Naive thymus-derived CD4-positive, alpha-beta T cell (primary cell): ENCODE data around the gene ZWILCH. TPM values are rescaled to one million over a fixed set of nuclear protein-coding genes. Genes with fewer than 3 reads are reported as not detected.

Source experiments
- ATAC-seq: fragments of 150-1000 bp; cut with Tn5 transposase; 2 replicates; pipeline ENCODE4 v1.10.0; 2021; ENCODE audit warnings: mild to moderate bottlenecking, moderate library complexity
- CTCF ChIA-PET: fragments of 350-600 bp; sonication (Branson Sonifier 250); formaldehyde crosslinking; loops from one replicate; lab custom pipeline; 2021; ENCODE audit warnings: antibody characterized with exemption; lab: Charles Lee
- POLR2A ChIA-PET: fragments of 350-600 bp; sonication (Branson Sonifier 250); formaldehyde crosslinking; loops from one replicate; lab custom pipeline; 2021; ENCODE audit warnings: antibody characterized with exemption, inconsistent platforms; lab: Charles Lee
- DNase-seq, 9 donors: peaks; one replicate each; pipeline versions ENCODE4 v3.0.0 to v3.0.0-alpha.2; 2020 to 2022; ENCODE audit warnings: mixed read lengths in 1 of 9
- H3K27ac ChIP-seq: one replicate; pipeline ENCODE4 v1.7.0; 2013; ENCODE audit warnings: mild to moderate bottlenecking, low read depth, low read length, moderate library complexity
- H3K27me3 ChIP-seq, 2 donors: one replicate each; pipeline ENCODE4 v1.7.0; 2013; ENCODE audit warnings: low read length in 2 of 2, mild to moderate bottlenecking in 2 of 2, moderate library complexity in 2 of 2; ENCODE audit not compliant: control insufficient read depth in 2 of 2, insufficient read depth in 2 of 2
- H3K36me3 ChIP-seq, 3 experiments: 1 replicate in 2 of 3; 2 replicates in 1 of 3; pipeline ENCODE4 v1.7.0; 2013; ENCODE audit warnings: low read length in 3 of 3, mild to moderate bottlenecking in 3 of 3, moderate library complexity in 1 of 3; ENCODE audit not compliant: insufficient read depth in 3 of 3, control insufficient read depth in 2 of 3
- H3K4me1 ChIP-seq, 2 donors: one replicate each; pipeline ENCODE4 v1.7.0; 2013; ENCODE audit warnings: low read length in 2 of 2, mild to moderate bottlenecking in 2 of 2, moderate library complexity in 1 of 2; ENCODE audit not compliant: control insufficient read depth in 2 of 2, insufficient read depth in 2 of 2
- H3K4me3 ChIP-seq: 2 replicates; pipeline ENCODE4 v1.7.0; 2013; ENCODE audit warnings: mild to moderate bottlenecking, low read length
- H3K9me3 ChIP-seq, 3 experiments: 1 replicate in 2 of 3; 2 replicates in 1 of 3; pipeline ENCODE4 v1.7.0; 2013; ENCODE audit warnings: low read length in 3 of 3; ENCODE audit not compliant: control insufficient read depth in 2 of 3
- H3K27ac Mint-ChIP-seq, 9 donors: one replicate each; pipeline ENCODE4 v1.8.0; 2020 to 2022; ENCODE audit warnings: mixed read lengths in 9 of 9, mild to moderate bottlenecking in 8 of 9, moderate library complexity in 5 of 9, inconsistent platforms in 2 of 9
- H3K27me3 Mint-ChIP-seq, 5 donors: one replicate each; pipeline ENCODE4 v1.8.0; 2021 to 2022; ENCODE audit warnings: mixed read lengths in 5 of 5, mild to moderate bottlenecking in 1 of 5
- H3K36me3 Mint-ChIP-seq, 5 donors: one replicate each; pipeline ENCODE4 v1.8.0; 2020 to 2022; ENCODE audit warnings: mixed read lengths in 5 of 5, mild to moderate bottlenecking in 3 of 5, inconsistent platforms in 1 of 5
- H3K4me1 Mint-ChIP-seq, 7 donors: one replicate each; pipeline ENCODE4 v1.8.0; 2020 to 2022; ENCODE audit warnings: mixed read lengths in 7 of 7, mild to moderate bottlenecking in 3 of 7, inconsistent platforms in 1 of 7
- H3K4me3 Mint-ChIP-seq, 10 donors: one replicate each; pipeline ENCODE4 v1.8.0; 2020 to 2022; ENCODE audit warnings: mild to moderate bottlenecking in 10 of 10, mixed read lengths in 10 of 10, moderate library complexity in 6 of 10, inconsistent platforms in 2 of 10
- H3K9me3 Mint-ChIP-seq, 11 donors: one replicate each; pipeline ENCODE4 v1.8.0; 2020 to 2022; ENCODE audit warnings: mixed read lengths in 11 of 11, mild to moderate bottlenecking in 4 of 11, inconsistent platforms in 1 of 11, moderate library complexity in 1 of 11
- intact Hi-C, 2 donors: fragments of 100-400 bp; cut with micrococcal nuclease; formaldehyde crosslinking; loops; one replicate each; pipeline ENCODE4 v1.15.1; 2023
- polyA plus RNA-seq, 2 donors: library from polyadenylated mRNA; unstranded; fragments of 300-500 nt; fragmentation: Illumina TruSeq; gene quantifications; one replicate each; pipeline ENCODE4 v1.2.3, GENCODE V29; 2021
- total RNA-seq, 6 experiments: library from RNA in 5 of 6; stranded (reverse) in 5 of 6; gene quantifications; 1 replicate in 5 of 6; 2 replicates in 1 of 6; pipeline ENCODE4 v1.2.3 and lab custom pipeline; 2021 to 2026

The ZWILCH gene
- total and polyA plus RNA-seq, 7 experiments from 2014 or later = 4.3 to 20.3 (median 6.0) TPM

DNA sequence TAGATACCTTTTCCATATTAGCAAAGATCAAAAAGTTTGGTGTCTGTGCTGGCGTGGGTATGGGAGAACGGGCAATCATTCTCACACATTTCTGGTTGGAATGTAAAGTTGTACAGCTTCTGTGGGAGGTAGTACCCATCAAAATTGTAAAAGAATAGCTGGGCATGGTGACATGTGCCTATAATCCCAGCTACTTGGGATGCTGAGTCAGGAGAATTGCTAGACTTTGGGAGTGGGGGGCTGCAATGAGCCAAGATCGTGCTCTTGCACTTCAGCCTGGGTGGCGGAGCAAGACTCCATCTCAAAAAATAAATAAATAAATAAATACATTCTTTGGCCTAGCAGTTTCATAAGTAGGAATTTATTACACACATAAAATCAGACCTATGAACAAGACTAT, 37.8 kb downstream of the ZWILCH start:
- ChIA-PET CTCF (interaction anchor here (0.8 kb wide), 1 partner anchor 8 kb away, joined by 3 read pairs; no protein-coding TSS in a partner anchor), POLR2A (no interaction called here)
- Mint-ChIP-seq H3K27me3 (no peaks in the 10 kb centered on the region), H3K9me3 (peaks cover 0 to 1% (median 0%) of the 10 kb centered on the region in 11 donors), H3K36me3 (peaks cover 11 to 42% (median 29%) of the 10 kb centered on the region in 5 donors), H3K4me3 (no peak overlapping the region), H3K27ac (no peak overlapping the region), H3K4me1 (no peaks in the 10 kb centered on the region)
- no peak overlapping the region for H3K4me3 ChIP-seq
- intact Hi-C loops = no loop called here
- H3K9me3 ChIP-seq = no peaks in the 10 kb centered on the region
- H3K4me1 ChIP-seq = no peaks in the 10 kb centered on the region
- H3K36me3 ChIP-seq = peaks cover 0 to 9% (median 0%) of the 10 kb centered on the region in 3 experiments
- H3K27me3 ChIP-seq = no peaks in the 10 kb centered on the region
- no peak overlapping the region for H3K27ac ChIP-seq
- no peak for ATAC-seq
- DNase-seq = no peak

DNA sequence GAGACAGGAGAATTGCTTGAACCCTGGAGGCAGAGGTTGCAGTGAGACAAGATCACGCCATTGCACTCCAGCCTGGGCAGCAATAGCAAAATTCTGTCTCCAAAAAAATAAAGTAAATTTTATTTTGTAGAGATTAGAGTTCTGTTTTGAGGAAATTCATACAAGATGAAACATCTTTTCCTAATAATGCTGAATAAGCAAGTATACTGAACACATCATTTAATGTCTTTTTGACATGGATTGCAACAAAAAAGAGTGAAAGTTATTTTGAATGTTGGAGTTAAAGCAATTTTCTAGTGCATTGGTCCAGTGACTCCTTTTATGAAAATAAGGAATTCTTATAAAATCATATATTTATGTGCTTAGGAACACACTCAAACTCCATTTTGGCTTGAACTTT, 40.1 kb downstream of the ZWILCH start:
- H3K36me3 ChIP-seq = peaks cover 0 to under 1% (median 0%) of the 10 kb centered on the region in 3 experiments
- CTCF ChIA-PET = no interaction called here
- no peak overlapping the region for H3K27ac ChIP-seq
- DNase-seq (no peak), ATAC-seq (no peak)
- POLR2A ChIA-PET = no interaction called here
- H3K9me3 ChIP-seq = no peaks in the 10 kb centered on the region
- Mint-ChIP-seq H3K9me3 (peaks cover 0 to 1% (median 0%) of the 10 kb centered on the region in 11 donors), H3K36me3 (peaks cover 0 to 35% (median 13%) of the 10 kb centered on the region in 5 donors), H3K4me1 (no peaks in the 10 kb centered on the region), H3K27me3 (no peaks in the 10 kb centered on the region), H3K4me3 (no peak overlapping the region), H3K27ac (no peak overlapping the region)
- intact Hi-C loops = no loop called here
- H3K4me1 ChIP-seq = no peaks in the 10 kb centered on the region
- H3K27me3 ChIP-seq = no peaks in the 10 kb centered on the region
- H3K4me3 ChIP-seq = no peak overlapping the region

DNA sequence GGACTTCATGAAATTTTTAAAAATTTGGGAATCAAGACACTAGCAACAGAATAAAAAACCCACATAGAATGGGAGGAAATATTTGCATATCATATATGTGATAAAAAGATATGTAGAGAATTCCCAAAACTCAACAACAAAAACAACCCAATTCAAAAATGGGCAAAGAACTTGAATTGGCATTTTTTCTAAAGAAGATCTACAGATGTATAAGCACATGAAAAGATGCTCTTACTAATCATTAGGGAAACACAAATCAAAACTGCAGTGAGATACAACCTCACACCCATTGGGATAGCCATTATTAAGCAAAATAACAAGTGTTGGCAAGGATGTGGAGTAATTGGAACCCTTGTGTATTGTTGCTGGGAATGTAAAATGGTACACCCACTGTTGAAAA, 50.6 kb downstream of the ZWILCH start:
- peaks cover 0 to 8% (median 5%) of the 10 kb centered on the region in 11 donors for H3K9me3 Mint-ChIP-seq
- no peak overlapping the region for H3K4me3 Mint-ChIP-seq
- Histone ChIP-seq H3K27me3 (no peaks in the 10 kb centered on the region), H3K27ac (no peak overlapping the region), H3K4me1 (no peaks in the 10 kb centered on the region), H3K36me3 (no peaks in the 10 kb centered on the region), H3K9me3 (no peaks in the 10 kb centered on the region), H3K4me3 (no peak overlapping the region)
- H3K4me1 Mint-ChIP-seq = no peaks in the 10 kb centered on the region
- no peak for ATAC-seq
- POLR2A ChIA-PET = no interaction called here
- DNase-seq = no peak
- intact Hi-C loops = no loop called here
- CTCF ChIA-PET = no interaction called here
- no peaks in the 10 kb centered on the region for H3K27me3 Mint-ChIP-seq
- H3K36me3 Mint-ChIP-seq = peaks cover 6 to 15% (median 9%) of the 10 kb centered on the region in 5 donors
- no peak overlapping the region for H3K27ac Mint-ChIP-seq

- H3K9me3 ChIP-seq = no peaks in the 10 kb centered on the region
- H3K27me3 ChIP-seq = no peaks in the 10 kb centered on the region
- no peak overlapping the region for H3K4me3 ChIP-seq
- H3K36me3 ChIP-seq = no peaks in the 10 kb centered on the region
- H3K4me3 Mint-ChIP-seq = no peak overlapping the region
- H3K4me1 Mint-ChIP-seq = no peaks in the 10 kb centered on the region
- H3K27ac Mint-ChIP-seq = no peak overlapping the region
- H3K9me3 Mint-ChIP-seq = peaks cover 0 to 8% (median 5%) of the 10 kb centered on the region in 11 donors
- no peak overlapping the region for H3K27ac ChIP-seq
- H3K36me3 Mint-ChIP-seq = peaks cover 0 to 6% (median 4%) of the 10 kb centered on the region in 5 donors
- DNase-seq (no peak), ATAC-seq (no peak)
- H3K27me3 Mint-ChIP-seq = no peaks in the 10 kb centered on the region
- intact Hi-C loops = no loop called here
- ChIA-PET CTCF (interaction anchor here (1.1 kb wide), 1 partner anchor 53 kb away, joined by 5 read pairs; the partner anchor contains the start of gene ZWILCH), POLR2A (no interaction called here)
- no peaks in the 10 kb centered on the region for H3K4me1 ChIP-seq
Observed at GRCh38 chr15:66558271-66558670, 53.1 kb downstream of the ZWILCH start.

DNA sequence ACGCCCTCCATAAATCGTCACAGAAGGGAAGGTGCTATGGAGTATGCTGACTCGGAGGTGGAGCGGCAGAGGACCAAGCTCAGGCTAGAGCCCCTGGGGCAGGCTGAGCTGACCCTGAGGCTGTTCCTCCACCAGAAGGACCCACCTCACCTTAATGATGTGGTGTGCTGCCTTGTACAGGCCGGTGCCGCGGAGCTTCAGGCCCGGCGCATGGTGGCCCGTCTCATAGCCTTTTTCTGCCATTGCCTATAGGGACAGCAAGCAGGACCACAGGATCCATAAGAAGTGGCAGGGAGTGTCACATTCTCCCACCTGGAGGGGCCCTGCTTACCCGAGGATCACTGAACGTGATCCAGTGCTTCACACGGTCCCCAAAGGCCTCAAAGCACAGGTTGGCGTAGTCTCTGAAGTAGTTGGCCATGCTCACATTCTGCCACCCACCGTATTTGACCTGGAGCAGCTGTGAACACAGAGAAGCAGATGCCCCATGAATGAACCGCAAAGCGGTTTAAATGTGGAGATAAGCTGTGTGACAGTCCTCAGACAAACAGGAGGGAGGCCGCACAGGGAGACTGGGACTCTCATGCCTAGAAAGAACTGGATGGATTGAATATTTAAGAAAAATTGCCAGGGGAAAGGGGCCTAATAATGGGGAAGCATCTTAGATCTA, 55.9 kb downstream of the ZWILCH start:
- H3K4me1 ChIP-seq = no peaks in the 10 kb centered on the region
- POLR2A ChIA-PET = no interaction called here
- no peaks in the 10 kb centered on the region for H3K9me3 ChIP-seq
- H3K36me3 ChIP-seq = no peaks in the 10 kb centered on the region
- no peak overlapping the region for H3K27ac Mint-ChIP-seq
- no peak overlapping the region for H3K27ac ChIP-seq
- DNase-seq (no peak), ATAC-seq (no peak)
- no peak overlapping the region for H3K4me3 ChIP-seq
- H3K4me3 Mint-ChIP-seq = no peak overlapping the region
- no peaks in the 10 kb centered on the region for H3K4me1 Mint-ChIP-seq
- H3K27me3 Mint-ChIP-seq = no peaks in the 10 kb centered on the region
- H3K27me3 ChIP-seq = no peaks in the 10 kb centered on the region
- peaks cover 0 to under 1% (median 0%) of the 10 kb centered on the region in 11 donors for H3K9me3 Mint-ChIP-seq
- CTCF ChIA-PET = no interaction called here
- no peaks in the 10 kb centered on the region for H3K36me3 Mint-ChIP-seq
- intact Hi-C loops = no loop called here

GRCh38 chr15:66563126-66563525, 58.0 kb downstream of the ZWILCH start:
- Histone ChIP-seq H3K27me3 (no peaks in the 10 kb centered on the region), H3K9me3 (no peaks in the 10 kb centered on the region), H3K4me1 (no peaks in the 10 kb centered on the region), H3K4me3 (no peak overlapping the region), H3K27ac (no peak overlapping the region), H3K36me3 (no peaks in the 10 kb centered on the region)
- ChIA-PET POLR2A (no interaction called here), CTCF (no interaction called here)
- H3K36me3 Mint-ChIP-seq = no peaks in the 10 kb centered on the region
- H3K4me3 Mint-ChIP-seq = no peak overlapping the region
- no peaks in the 10 kb centered on the region for H3K9me3 Mint-ChIP-seq
- intact Hi-C loops = no loop called here
- no peak overlapping the region for H3K27ac Mint-ChIP-seq
- peaks cover 0 to 7% (median 4%) of the 10 kb centered on the region in 5 donors for H3K27me3 Mint-ChIP-seq
- ATAC-seq (no peak), DNase-seq (no peak)
- peaks cover 6 to 9% (median 6%) of the 10 kb centered on the region in 7 donors for H3K4me1 Mint-ChIP-seq
